MCF 10A (cell line): ENCODE data around the gene CALN1. TPM values are rescaled to one million over a fixed set of nuclear protein-coding genes. Genes with fewer than 3 reads are reported as not detected.

Source experiments
- BruUV-seq: library from RNA; stranded (reverse); fragments of 400-500 nt; replicated peaks from 2 replicates; lab custom pipeline; 2021; lab: Mats Ljungman, UMichigan
- CTCF ChIA-PET: fragments of 300-600 bp; sonication (Branson Sonifier 250); formaldehyde crosslinking; extraction: SDS; loops from one replicate; lab custom pipeline; 2021; ENCODE audit warnings: antibody characterized with exemption, inconsistent platforms; lab: Yijun Ruan, JAX
- POLR2A ChIA-PET: fragments of 300-600, 350-650 bp; sonication (Branson Sonifier 250); formaldehyde crosslinking; extraction: SDS; loops from one replicate; lab custom pipeline; 2020; ENCODE audit warnings: antibody characterized with exemption, inconsistent platforms; lab: Yijun Ruan, JAX
- DNase-seq: peaks from one replicate; pipeline ENCODE4 v3.0.0-alpha.2; 2018; ENCODE audit not compliant: unreplicated experiment
- H3K27ac Mint-ChIP-seq: one replicate; pipeline ENCODE4 v1.8.0; 2022; ENCODE audit warnings: mild to moderate bottlenecking, low read depth, mixed read lengths; ENCODE audit not compliant: unreplicated experiment
- H3K27me3 Mint-ChIP-seq: one replicate; pipeline ENCODE4 v1.8.0; 2022; ENCODE audit warnings: mixed read lengths; ENCODE audit not compliant: insufficient read depth, unreplicated experiment
- H3K36me3 Mint-ChIP-seq: one replicate; pipeline ENCODE4 v1.8.0; 2022; ENCODE audit warnings: mild to moderate bottlenecking, moderate library complexity, mixed read lengths; ENCODE audit not compliant: insufficient read depth, unreplicated experiment
- H3K4me1 Mint-ChIP-seq: one replicate; pipeline ENCODE4 v1.8.0; 2022; ENCODE audit warnings: mixed read lengths; ENCODE audit not compliant: insufficient read depth, unreplicated experiment
- H3K4me3 Mint-ChIP-seq: one replicate; pipeline ENCODE4 v1.8.0; 2022; ENCODE audit warnings: mild to moderate bottlenecking, moderate library complexity, mixed read lengths; ENCODE audit not compliant: unreplicated experiment
- H3K9me3 Mint-ChIP-seq: one replicate; pipeline ENCODE4 v1.8.0; 2022; ENCODE audit warnings: mixed read lengths; ENCODE audit not compliant: unreplicated experiment
- intact Hi-C: fragments of 100-400 bp; cut with micrococcal nuclease; formaldehyde crosslinking; loops from 2 replicates; pipeline ENCODE4 v1.14.1; 2022
- total RNA-seq: library from RNA; stranded (reverse); gene quantifications from 2 replicates; pipeline ENCODE4 v1.2.3, GENCODE V29; 2022
- TF ChIP-seq, protein P1 (sequence below): fragments of 200-600 bp; IDR thresholded peaks from one replicate; pipeline ENCODE4 v1.8.0; 2022; ENCODE audit warnings: antibody characterized with exemption, mild to moderate bottlenecking; ENCODE audit not compliant: unreplicated experiment

The CALN1 gene
- total RNA-seq, 1 experiment from 2014 or later: not detected

DNA sequence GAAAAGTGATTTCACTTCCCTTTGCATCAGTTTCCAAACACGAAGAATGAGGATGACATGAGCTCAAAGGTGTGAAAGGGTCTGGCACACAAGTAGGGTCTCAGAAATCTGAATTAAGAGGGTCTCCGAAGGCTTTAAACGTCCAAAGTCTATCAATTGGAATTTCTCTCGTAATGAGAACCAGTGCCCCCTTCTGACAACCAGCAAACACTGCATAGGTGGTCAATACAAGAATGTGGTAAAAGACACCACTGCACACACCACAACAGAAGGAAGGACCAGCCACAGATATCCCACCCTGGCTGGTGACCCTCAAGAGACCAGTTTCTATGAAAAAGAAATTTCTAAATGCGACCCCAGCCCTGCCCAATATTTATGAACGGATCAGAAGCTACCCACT is 78.1 kb downstream of the CALN1 start:
- no peak overlapping the region for H3K27ac Mint-ChIP-seq
- H3K4me3 Mint-ChIP-seq: no peak overlapping the region
- H3K36me3 Mint-ChIP-seq: no peaks in the 10 kb centered on the region
- CTCF ChIA-PET: interaction anchor here (0.5 to 1.5 kb wide), 5 partner anchors 8 to 149 kb away, joined by 3 to 5 read pairs (median 3); no protein-coding TSS in a partner anchor
- no peak for DNase-seq
- BruUV-seq: no TSS peak
- POLR2A ChIA-PET: no interaction called here
- H3K9me3 Mint-ChIP-seq: peaks cover 5% of the 10 kb centered on the region
- TF ChIP-seq, protein P1, sequence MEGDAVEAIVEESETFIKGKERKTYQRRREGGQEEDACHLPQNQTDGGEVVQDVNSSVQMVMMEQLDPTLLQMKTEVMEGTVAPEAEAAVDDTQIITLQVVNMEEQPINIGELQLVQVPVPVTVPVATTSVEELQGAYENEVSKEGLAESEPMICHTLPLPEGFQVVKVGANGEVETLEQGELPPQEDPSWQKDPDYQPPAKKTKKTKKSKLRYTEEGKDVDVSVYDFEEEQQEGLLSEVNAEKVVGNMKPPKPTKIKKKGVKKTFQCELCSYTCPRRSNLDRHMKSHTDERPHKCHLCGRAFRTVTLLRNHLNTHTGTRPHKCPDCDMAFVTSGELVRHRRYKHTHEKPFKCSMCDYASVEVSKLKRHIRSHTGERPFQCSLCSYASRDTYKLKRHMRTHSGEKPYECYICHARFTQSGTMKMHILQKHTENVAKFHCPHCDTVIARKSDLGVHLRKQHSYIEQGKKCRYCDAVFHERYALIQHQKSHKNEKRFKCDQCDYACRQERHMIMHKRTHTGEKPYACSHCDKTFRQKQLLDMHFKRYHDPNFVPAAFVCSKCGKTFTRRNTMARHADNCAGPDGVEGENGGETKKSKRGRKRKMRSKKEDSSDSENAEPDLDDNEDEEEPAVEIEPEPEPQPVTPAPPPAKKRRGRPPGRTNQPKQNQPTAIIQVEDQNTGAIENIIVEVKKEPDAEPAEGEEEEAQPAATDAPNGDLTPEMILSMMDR: no peak
- intact Hi-C loops: no loop called here
- peaks cover 35% of the 10 kb centered on the region for H3K27me3 Mint-ChIP-seq
- peaks cover 8% of the 10 kb centered on the region for H3K4me1 Mint-ChIP-seq

DNA sequence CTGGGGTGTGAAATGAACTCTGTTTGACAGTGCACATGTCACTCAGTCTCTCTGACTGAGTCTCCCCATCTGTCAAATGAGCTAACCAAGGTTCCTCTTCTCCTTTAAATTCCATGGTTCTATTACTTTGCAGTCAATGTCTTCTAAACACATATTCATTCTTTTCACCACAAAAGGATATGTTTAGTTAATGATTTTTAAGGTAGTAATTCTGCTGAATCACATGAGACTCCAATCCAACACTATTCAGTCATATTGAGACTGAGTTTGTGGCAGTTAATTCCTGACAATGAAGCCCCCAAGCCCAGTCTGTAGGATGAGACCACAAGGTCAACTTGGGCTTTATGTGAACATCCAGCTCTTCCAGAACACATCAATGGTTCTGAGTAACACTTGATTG is 85.3 kb downstream of the CALN1 start:
- BruUV-seq: no TSS peak
- no peaks in the 10 kb centered on the region for H3K36me3 Mint-ChIP-seq
- POLR2A ChIA-PET: no interaction called here
- peaks cover 7% of the 10 kb centered on the region for H3K9me3 Mint-ChIP-seq
- no peak overlapping the region for H3K4me3 Mint-ChIP-seq
- H3K4me1 Mint-ChIP-seq: no peaks in the 10 kb centered on the region
- H3K27ac Mint-ChIP-seq: no peak overlapping the region
- intact Hi-C loops: loop anchor here (10.0 kb wide), 1 partner anchor 142 kb away; no protein-coding TSS in a partner anchor
- H3K27me3 Mint-ChIP-seq: peaks cover 26% of the 10 kb centered on the region
- TF ChIP-seq, protein P1: no peak
- CTCF ChIA-PET: no interaction called here
- DNase-seq: no peak

DNA sequence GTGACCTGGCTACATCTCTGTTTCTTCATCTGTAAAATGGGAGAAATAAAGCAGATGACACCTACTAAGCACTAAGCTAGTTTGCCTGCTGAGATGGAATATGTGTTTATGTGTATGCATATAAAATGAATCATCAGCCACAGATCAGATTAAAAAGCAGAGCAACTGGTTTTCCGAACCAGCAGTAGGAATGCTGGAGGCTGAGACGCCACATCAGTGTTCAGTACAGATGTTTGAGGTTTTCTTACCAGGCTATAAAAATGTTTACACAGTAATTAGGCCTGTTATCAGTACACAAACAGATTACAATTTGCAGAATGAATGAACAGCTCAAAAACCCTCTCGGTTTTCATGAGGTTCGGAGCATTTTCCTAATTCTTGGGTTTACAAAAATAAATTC is 85.8 kb downstream of the CALN1 start:
- peaks cover 21% of the 10 kb centered on the region for H3K27me3 Mint-ChIP-seq
- peaks cover 1% of the 10 kb centered on the region for H3K4me1 Mint-ChIP-seq
- no peak overlapping the region for H3K27ac Mint-ChIP-seq
- CTCF ChIA-PET: interaction anchor here (1.3 kb wide), 1 partner anchor 8 kb away, joined by 3 read pairs; no protein-coding TSS in a partner anchor
- no TSS peak for BruUV-seq
- DNase-seq: no peak
- H3K36me3 Mint-ChIP-seq: no peaks in the 10 kb centered on the region
- POLR2A ChIA-PET: no interaction called here
- intact Hi-C loops: loop anchor here (10.0 kb wide), 1 partner anchor 142 kb away; no protein-coding TSS in a partner anchor
- H3K4me3 Mint-ChIP-seq: no peak overlapping the region
- TF ChIP-seq, protein P1: no peak
- peaks cover 7% of the 10 kb centered on the region for H3K9me3 Mint-ChIP-seq

DNA sequence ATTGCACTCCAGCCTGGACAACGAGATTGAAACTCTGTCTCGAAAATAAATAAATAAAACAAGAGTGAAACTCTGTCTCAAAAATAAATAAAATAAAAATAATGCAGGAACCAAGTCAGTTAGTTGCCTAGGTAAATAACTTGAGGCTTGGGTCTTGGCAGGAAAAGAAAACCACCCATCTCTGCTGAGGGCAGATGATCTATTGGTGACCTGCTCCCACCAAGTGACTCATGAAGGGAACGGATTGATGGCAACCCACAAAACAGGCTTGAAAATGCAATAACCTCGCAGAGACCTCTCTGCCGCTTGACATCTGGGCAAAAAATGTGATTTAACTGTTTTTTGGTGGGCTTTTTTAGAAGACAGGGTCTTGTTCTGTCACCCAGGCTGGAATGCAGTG is 86.6 kb downstream of the CALN1 start:
- no TSS peak for BruUV-seq
- no peak overlapping the region for H3K4me3 Mint-ChIP-seq
- TF ChIP-seq, protein P1: no peak
- peaks cover 13% of the 10 kb centered on the region for H3K27me3 Mint-ChIP-seq
- H3K4me1 Mint-ChIP-seq: peaks cover 7% of the 10 kb centered on the region
- H3K9me3 Mint-ChIP-seq: peaks cover 7% of the 10 kb centered on the region
- ChIA-PET POLR2A (no interaction called here), CTCF (interaction anchor here (0.6 to 1.3 kb wide), 2 partner anchors 9 to 143 kb away, joined by 3 read pairs; no protein-coding TSS in a partner anchor)
- no peak overlapping the region for H3K27ac Mint-ChIP-seq
- no peaks in the 10 kb centered on the region for H3K36me3 Mint-ChIP-seq
- intact Hi-C loops: loop anchor here (10.0 kb wide), 1 partner anchor 141 kb away; no protein-coding TSS in a partner anchor
- no peak for DNase-seq
